ENCODE data around the gene NRIP1.

DNA sequence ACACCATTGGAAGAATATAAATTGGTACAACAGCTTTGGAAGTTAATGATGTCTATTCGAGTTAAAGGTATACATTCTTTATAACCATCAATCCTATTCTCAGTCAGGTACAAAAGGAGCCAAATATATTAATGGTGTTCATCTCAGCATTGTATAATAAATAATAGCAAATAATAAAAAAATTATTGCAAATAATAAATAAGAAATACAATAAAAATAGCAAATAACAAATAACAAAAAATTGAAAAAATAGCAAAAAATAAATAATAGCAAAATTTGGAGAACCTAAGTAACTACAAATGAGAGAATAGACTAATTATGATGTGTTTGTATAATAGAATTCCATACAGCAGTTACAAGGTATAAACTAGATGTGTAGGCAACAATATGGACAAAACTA is 25.6 kb upstream of the NRIP1 start:
- TF ChIP-seq, protein P1, sequence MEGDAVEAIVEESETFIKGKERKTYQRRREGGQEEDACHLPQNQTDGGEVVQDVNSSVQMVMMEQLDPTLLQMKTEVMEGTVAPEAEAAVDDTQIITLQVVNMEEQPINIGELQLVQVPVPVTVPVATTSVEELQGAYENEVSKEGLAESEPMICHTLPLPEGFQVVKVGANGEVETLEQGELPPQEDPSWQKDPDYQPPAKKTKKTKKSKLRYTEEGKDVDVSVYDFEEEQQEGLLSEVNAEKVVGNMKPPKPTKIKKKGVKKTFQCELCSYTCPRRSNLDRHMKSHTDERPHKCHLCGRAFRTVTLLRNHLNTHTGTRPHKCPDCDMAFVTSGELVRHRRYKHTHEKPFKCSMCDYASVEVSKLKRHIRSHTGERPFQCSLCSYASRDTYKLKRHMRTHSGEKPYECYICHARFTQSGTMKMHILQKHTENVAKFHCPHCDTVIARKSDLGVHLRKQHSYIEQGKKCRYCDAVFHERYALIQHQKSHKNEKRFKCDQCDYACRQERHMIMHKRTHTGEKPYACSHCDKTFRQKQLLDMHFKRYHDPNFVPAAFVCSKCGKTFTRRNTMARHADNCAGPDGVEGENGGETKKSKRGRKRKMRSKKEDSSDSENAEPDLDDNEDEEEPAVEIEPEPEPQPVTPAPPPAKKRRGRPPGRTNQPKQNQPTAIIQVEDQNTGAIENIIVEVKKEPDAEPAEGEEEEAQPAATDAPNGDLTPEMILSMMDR (IDR thresholded peaks at IDR 0.05): no peak
- TF ChIP-seq POLR2A (IDR thresholded peaks at IDR 0.05): no peak
- TF ChIP-seq POLR2AphosphoS5 (IDR thresholded peaks at IDR 0.05; ENCODE audit: insufficient read depth in 1 of 2, low read depth in 1 of 2): no peak

All from vagina (tissue), 2 donors.